ENCODE data around the gene PDE4B.

GRCh38 chr1:66327588-66327987, 534.9 kb downstream of the PDE4B start:
- TF ChIP-seq EZH2phosphoT487 (IDR thresholded peaks at IDR 0.05; ENCODE audit: low read depth): no peak
- TF ChIP-seq CTCF (IDR thresholded peaks at IDR 0.05; ENCODE audit: low read depth, low read length): no peak
